ENCODE measurements around the gene INAFM1. TPM values are rescaled to one million over a fixed set of nuclear protein-coding genes. Genes with fewer than 3 reads are reported as not detected.

Gene INAFM1
- total RNA-seq, 5 donors from 2014 or later (not counting 1 experiment from before 2014, with no cell fraction given): 11.3 to 19.2 (median 15.6) TPM

DNA sequence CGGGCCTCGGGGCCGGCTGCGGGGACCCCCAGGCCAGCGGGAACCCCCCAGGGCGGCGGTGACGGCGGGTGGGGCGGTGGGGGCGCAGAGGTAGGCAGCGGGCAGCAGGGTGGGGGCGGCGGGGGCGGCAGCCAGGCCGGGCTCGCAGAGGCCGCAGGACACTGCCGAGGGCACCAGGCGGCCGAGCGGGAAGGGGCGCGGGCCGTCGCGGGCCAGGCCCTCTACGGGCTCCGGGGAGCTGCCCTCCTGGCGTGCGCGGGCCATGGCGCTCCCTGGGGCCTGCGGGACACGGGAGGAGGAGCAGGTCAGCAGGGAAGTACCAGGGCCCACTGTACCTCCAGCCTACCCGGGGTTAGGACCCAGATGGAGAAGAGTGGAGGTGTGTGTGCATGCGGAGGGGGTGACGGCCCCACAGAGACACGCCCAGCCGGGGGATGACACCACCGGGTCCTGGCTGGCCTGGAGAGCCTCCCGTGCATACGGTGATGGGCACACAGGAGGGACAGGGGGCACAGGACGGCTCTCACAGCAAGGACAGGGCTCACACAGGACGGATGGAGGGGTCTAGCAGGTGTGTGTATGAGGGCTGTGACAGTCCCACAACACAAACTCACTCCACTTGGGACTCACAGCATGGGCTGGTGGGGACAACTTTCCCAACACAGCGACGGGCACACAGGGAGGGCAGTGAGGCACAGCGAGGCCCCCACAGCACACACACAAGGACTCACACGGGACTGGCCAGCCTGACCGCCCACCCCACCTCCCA lies 46.3 kb upstream of the INAFM1 start:
- 16% methylated on average over 34 of the region's 50 CpGs for WGBS (ENCODE audit: insufficient coverage)
- ATAC-seq (replicated peaks in 1 of 4): peak in 3 of 4 experiments; percentile 6 to 9 (median 7)
- Mint-ChIP-seq H3K4me3 (no peak overlapping the region), H3K9me3 (no peaks in the 10 kb centered on the region), H3K36me3 (no peaks in the 10 kb centered on the region), H3K27me3 (no peaks in the 10 kb centered on the region), H3K27ac (no peak overlapping the region), H3K4me1 (peaks cover 31 to 33% (median 32%) of the 10 kb centered on the region in 3 donors)
- Histone ChIP-seq H3K4me3 (ENCODE audit: control insufficient read depth in 1 of 2, extremely low read depth in 1 of 2, low read length in 1 of 2) (peak overlapping the region; percentile 53 to 86), H3K9me3 (no peaks in the 10 kb centered on the region), H3K36me3 (ENCODE audit: control insufficient read depth in 2 of 2, extremely low read depth in 1 of 2, insufficient read depth in 1 of 2, low read length in 1 of 2) (no peaks in the 10 kb centered on the region), H3K4me1 (ENCODE audit: control insufficient read depth in 1 of 2, extremely low read depth in 1 of 2, insufficient read depth in 2 of 2, low read length in 2 of 2) (peaks cover 31 to 61% of the 10 kb centered on the region in 2 experiments), H3K27me3 (replicated peaks in 1 of 2; ENCODE audit: control insufficient read depth in 2 of 2, extremely low read depth in 1 of 2, insufficient read depth in 2 of 2, low read length in 1 of 2) (peaks cover 0 to 2% of the 10 kb centered on the region in 2 experiments), H3K27ac (ENCODE audit: low read length) (peak overlapping the region; percentile 88)
- POLR2A ChIA-PET: no interaction called here
- CTCF ChIA-PET: interaction anchor here (1.4 to 1.6 kb wide), 3 partner anchors 16 to 46 kb away, joined by 3 to 10 read pairs (median 7); partner anchors contain the start of gene INAFM1 (in 1 of the 2)
- peak in 26 of 35 experiments; percentile 17 to 62 (median 44) for DNase-seq

DNA sequence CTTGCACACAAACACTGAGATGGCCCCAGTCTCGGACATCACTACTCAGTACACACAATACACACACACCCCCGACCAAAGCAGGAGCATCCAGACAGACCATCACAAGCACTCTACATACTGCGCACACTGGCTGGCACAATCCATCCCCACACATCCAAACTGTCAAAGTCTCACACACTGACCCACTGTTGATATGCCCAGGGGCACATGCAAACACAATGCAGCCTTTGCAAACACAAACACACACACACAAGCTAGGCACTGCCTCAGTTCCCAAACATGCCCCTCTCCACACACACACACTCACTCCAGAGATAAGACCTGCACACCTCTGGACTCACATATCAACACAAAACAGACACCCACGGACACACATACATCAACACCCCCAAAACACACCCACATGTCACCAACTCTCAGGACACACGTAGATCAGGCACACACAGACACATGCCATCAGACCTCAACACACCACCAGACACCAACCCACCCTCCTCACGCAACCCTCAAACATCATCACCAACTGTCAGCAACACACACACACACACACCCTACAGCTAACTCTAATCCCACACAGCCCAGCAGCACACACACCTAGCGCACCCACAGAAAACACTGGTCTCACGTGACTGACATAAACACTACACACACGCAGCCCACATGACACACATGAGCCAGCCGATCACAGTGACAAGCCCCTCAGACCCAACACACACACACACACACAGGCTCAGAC lies 45.6 kb upstream of the INAFM1 start:
- Histone ChIP-seq H3K4me3 (ENCODE audit: control insufficient read depth in 1 of 2, extremely low read depth in 1 of 2, low read length in 1 of 2) (peak overlapping the region; percentile 69 to 86), H3K36me3 (ENCODE audit: control insufficient read depth in 2 of 2, extremely low read depth in 1 of 2, insufficient read depth in 1 of 2, low read length in 1 of 2) (no peaks in the 10 kb centered on the region), H3K27me3 (replicated peaks in 1 of 2; ENCODE audit: control insufficient read depth in 2 of 2, extremely low read depth in 1 of 2, insufficient read depth in 2 of 2, low read length in 1 of 2) (peaks cover 0 to 2% of the 10 kb centered on the region in 2 experiments), H3K27ac (ENCODE audit: low read length) (peak overlapping the region; percentile 53), H3K9me3 (no peaks in the 10 kb centered on the region), H3K4me1 (ENCODE audit: control insufficient read depth in 1 of 2, extremely low read depth in 1 of 2, insufficient read depth in 2 of 2, low read length in 2 of 2) (peaks cover 31 to 61% of the 10 kb centered on the region in 2 experiments)
- POLR2A ChIA-PET: no interaction called here
- Mint-ChIP-seq H3K9me3 (no peaks in the 10 kb centered on the region), H3K27me3 (no peaks in the 10 kb centered on the region), H3K36me3 (no peaks in the 10 kb centered on the region), H3K27ac (no peak overlapping the region), H3K4me1 (peaks cover 31 to 33% (median 32%) of the 10 kb centered on the region in 3 donors), H3K4me3 (no peak overlapping the region)
- CTCF ChIA-PET: interaction anchor here in 1 of 2 donors (1.0 to 1.4 kb wide), 2 partner anchors 15 to 17 kb away, joined by 3 to 10 read pairs; no protein-coding TSS in a partner anchor
- 20% methylated on average over 10 of the region's 10 CpGs for WGBS (ENCODE audit: insufficient coverage)
- DNase-seq (peak in 19 of 35 experiments; percentile 9 to 69 (median 34)), ATAC-seq (replicated peaks in 1 of 4) (no peak)

DNA sequence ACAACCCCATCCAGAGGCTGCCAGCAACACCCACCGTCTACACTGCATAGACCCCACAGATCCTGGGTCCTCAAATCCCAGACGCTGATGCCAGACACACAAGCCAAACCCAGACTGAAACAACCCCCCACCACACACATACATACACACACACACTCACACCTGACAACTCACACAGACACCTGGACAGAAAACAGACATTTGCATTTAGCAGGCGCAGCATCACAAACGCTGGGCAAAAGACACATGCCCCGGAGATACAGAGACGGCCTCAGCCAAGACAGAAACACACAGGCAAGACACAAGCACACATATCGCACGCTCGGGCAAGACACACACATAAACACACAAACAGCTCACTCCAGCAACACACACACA lies 45.0 kb upstream of the INAFM1 start:
- Histone ChIP-seq H3K36me3 (ENCODE audit: control insufficient read depth in 2 of 2, extremely low read depth in 1 of 2, insufficient read depth in 1 of 2, low read length in 1 of 2) (no peaks in the 10 kb centered on the region), H3K4me3 (ENCODE audit: control insufficient read depth in 1 of 2, extremely low read depth in 1 of 2, low read length in 1 of 2) (peak overlapping the region; percentile 69 to 86), H3K4me1 (ENCODE audit: control insufficient read depth in 1 of 2, extremely low read depth in 1 of 2, insufficient read depth in 2 of 2, low read length in 2 of 2) (peaks cover 31 to 61% of the 10 kb centered on the region in 2 experiments), H3K27ac (ENCODE audit: low read length) (peak overlapping the region; percentile 53), H3K27me3 (replicated peaks in 1 of 2; ENCODE audit: control insufficient read depth in 2 of 2, extremely low read depth in 1 of 2, insufficient read depth in 2 of 2, low read length in 1 of 2) (peaks cover 0 to 2% of the 10 kb centered on the region in 2 experiments), H3K9me3 (no peaks in the 10 kb centered on the region)
- no peak for ATAC-seq (replicated peaks in 1 of 4)
- Mint-ChIP-seq H3K36me3 (no peaks in the 10 kb centered on the region), H3K4me1 (peaks cover 31 to 33% (median 32%) of the 10 kb centered on the region in 3 donors), H3K4me3 (no peak overlapping the region), H3K9me3 (no peaks in the 10 kb centered on the region), H3K27me3 (no peaks in the 10 kb centered on the region), H3K27ac (no peak overlapping the region)
- WGBS (ENCODE audit: insufficient coverage): 7% methylated on average over 9 of the region's 9 CpGs
- POLR2A ChIA-PET: no interaction called here
- DNase-seq: peak in 7 of 35 experiments; percentile 13 to 59 (median 36)
- CTCF ChIA-PET: interaction anchor here in 1 of 2 donors (1.0 to 1.4 kb wide), 2 partner anchors 14 to 18 kb away, joined by 3 to 10 read pairs; no protein-coding TSS in a partner anchor

DNA sequence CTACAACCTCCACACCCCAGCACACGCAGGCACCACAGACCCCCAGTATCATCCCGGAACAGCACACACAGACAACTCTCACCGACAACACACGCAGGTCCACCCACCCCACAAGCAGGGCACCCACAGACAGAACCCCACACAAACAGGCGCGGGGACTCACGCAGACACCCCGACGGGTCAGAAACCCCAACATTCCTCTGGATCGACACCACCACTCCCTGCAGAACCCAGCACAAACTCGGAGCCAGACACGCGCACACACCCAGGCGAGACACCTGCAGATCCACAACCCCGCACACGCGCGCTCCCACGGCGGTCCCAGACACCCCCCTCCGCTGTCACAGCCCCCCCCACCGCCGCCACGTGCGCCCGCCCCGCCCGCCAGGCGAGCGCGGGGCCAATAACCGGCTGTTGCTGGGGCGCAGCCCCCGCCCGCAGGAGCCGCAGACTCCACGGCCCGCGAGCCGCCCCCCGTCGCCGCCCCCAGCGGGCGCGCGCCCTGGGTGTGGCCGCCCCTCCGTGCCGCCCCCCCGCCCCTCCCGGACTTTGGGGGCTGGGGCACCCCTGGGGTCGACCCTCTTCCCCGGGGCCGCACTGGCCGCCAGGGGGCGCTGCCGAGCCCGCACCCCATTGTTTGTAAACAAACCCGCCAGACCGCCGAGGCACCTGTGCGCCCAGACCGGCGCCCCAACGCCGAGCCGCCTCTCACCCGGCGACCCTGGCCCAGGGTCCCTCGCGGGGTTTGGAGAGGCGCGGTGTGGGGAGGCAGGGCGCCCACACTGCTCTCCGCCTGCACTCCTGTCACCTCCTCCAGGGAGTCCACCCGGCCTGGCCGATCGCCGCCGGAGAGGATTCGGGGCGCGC lies 44.4 kb upstream of the INAFM1 start:
- peaks cover 0 to 2% of the 10 kb centered on the region in 2 experiments for H3K27me3 ChIP-seq (replicated peaks in 1 of 2; ENCODE audit: control insufficient read depth in 2 of 2, extremely low read depth in 1 of 2, insufficient read depth in 2 of 2, low read length in 1 of 2)
- Mint-ChIP-seq H3K27me3 (no peaks in the 10 kb centered on the region), H3K36me3 (no peaks in the 10 kb centered on the region), H3K4me3 (peak overlapping the region in 2 of 3 donors; percentile 39 to 54), H3K27ac (no peak overlapping the region), H3K9me3 (no peaks in the 10 kb centered on the region), H3K4me1 (peaks cover 30 to 33% (median 32%) of the 10 kb centered on the region in 3 donors)
- ChIA-PET POLR2A (no interaction called here), CTCF (interaction anchor here in 1 of 2 donors (1.0 to 1.4 kb wide), 2 partner anchors 14 to 18 kb away, joined by 3 to 10 read pairs; no protein-coding TSS in a partner anchor)
- H3K27ac ChIP-seq (ENCODE audit: low read length): peak overlapping the region; percentile 57
- no peaks in the 10 kb centered on the region for H3K9me3 ChIP-seq
- ATAC-seq (replicated peaks in 1 of 4) (peak; percentile 31 to 42 (median 38)), DNase-seq (peak; percentile 65 to 89 (median 79))
- peaks cover 31 to 59% of the 10 kb centered on the region in 2 experiments for H3K4me1 ChIP-seq (ENCODE audit: control insufficient read depth in 1 of 2, extremely low read depth in 1 of 2, insufficient read depth in 2 of 2, low read length in 2 of 2)
- H3K4me3 ChIP-seq (ENCODE audit: control insufficient read depth in 1 of 2, extremely low read depth in 1 of 2, low read length in 1 of 2): peak overlapping the region; percentile 69 to 86
- WGBS (ENCODE audit: insufficient coverage): under 1% methylated on average over 73 of the region's 84 CpGs
- H3K36me3 ChIP-seq (ENCODE audit: control insufficient read depth in 2 of 2, extremely low read depth in 1 of 2, insufficient read depth in 1 of 2, low read length in 1 of 2): no peaks in the 10 kb centered on the region

DNA sequence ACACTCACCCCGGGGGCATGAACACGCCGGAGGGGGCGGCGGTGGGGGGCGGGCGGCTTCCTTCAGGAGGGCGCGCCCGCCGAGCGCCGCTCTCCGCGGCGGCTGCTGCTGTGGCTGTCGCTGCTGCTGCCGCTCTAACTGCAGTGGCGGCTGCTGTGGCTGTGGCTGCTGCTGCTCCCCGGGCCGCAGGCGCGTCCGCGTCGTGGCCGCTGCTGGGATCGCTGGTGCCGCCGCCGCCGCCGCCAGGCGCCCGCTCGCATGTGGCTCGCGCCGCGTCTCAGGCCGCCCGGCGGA lies 43.8 kb upstream of the INAFM1 start, which contains the start of gene BBC3:
Gene BBC3, minus strand, starts transcription at position 279 of the 294 bp plus-strand sequence. CDS start 2,768 bp downstream, outside the sequence.
- ChIA-PET POLR2A (no interaction called here), CTCF (no interaction called here)
- Mint-ChIP-seq H3K4me1 (peaks cover 25 to 29% (median 28%) of the 10 kb centered on the region in 3 donors), H3K27ac (peak within 1 kb of the TSS; percentile 71 to 79), H3K36me3 (no peaks in the 10 kb centered on the region), H3K4me3 (peak within 1 kb of the TSS; percentile 56 to 78 (median 73)), H3K27me3 (no peaks in the 10 kb centered on the region), H3K9me3 (no peaks in the 10 kb centered on the region)
- H3K9me3 ChIP-seq: no peaks in the 10 kb centered on the region
- WGBS (ENCODE audit: insufficient coverage): under 1% methylated on average over 35 of the region's 43 CpGs
- ATAC-seq (replicated peaks in 1 of 4): peak in 2 of 4 experiments; percentile 2 to 12
- peaks cover 31 to 53% of the 10 kb centered on the region in 2 experiments for H3K4me1 ChIP-seq (ENCODE audit: control insufficient read depth in 1 of 2, extremely low read depth in 1 of 2, insufficient read depth in 2 of 2, low read length in 2 of 2)
- H3K27me3 ChIP-seq (replicated peaks in 1 of 2; ENCODE audit: control insufficient read depth in 2 of 2, extremely low read depth in 1 of 2, insufficient read depth in 2 of 2, low read length in 1 of 2): peaks cover 0 to 2% of the 10 kb centered on the region in 2 experiments
- peak within 1 kb of the TSS; percentile 69 to 86 for H3K4me3 ChIP-seq (ENCODE audit: control insufficient read depth in 1 of 2, extremely low read depth in 1 of 2, low read length in 1 of 2)
- H3K27ac ChIP-seq (ENCODE audit: low read length): peak within 1 kb of the TSS; percentile 88
- H3K36me3 ChIP-seq (ENCODE audit: control insufficient read depth in 2 of 2, extremely low read depth in 1 of 2, insufficient read depth in 1 of 2, low read length in 1 of 2): no peaks in the 10 kb centered on the region
- DNase-seq: peak in 3 of 35 experiments; percentile 7 to 40 (median 32)

Measured in T-cell (primary cell).